Transverse colon (tissue), 4 donors: ENCODE data around the gene CCL18. TPM values are rescaled to one million over a fixed set of nuclear protein-coding genes. Genes with fewer than 3 reads are reported as not detected.
A peak's percentile ranks its signal among the peaks of the same experiment; 100 is the strongest.

ENCODE experiments used
- DNase-seq: peaks from one replicate; pipeline ENCODE4 v3.0.0-alpha.2; 2019
- H3K27ac ChIP-seq, 4 donors: fragments of 200-600 bp; sonication (generic); 2 replicates each; pipeline ENCODE4 v1.5.1; 2016 to 2018; ENCODE audit warnings: inconsistent platforms in 4 of 4
- H3K27me3 ChIP-seq: fragments of 200-600 bp; sonication (generic); 2 replicates; pipeline ENCODE4 v1.5.1; 2017; ENCODE audit warnings: inconsistent platforms
- H3K36me3 ChIP-seq, 4 donors: fragments of 200-600 bp; sonication (generic); 2 replicates each; pipeline ENCODE4 v1.5.1; 2017 to 2019; ENCODE audit warnings: inconsistent platforms in 4 of 4
- H3K4me1 ChIP-seq, 4 donors: fragments of 200-600 bp; sonication (generic); 2 replicates each; pipeline ENCODE4 v1.5.1; 2017 to 2020; ENCODE audit warnings: inconsistent platforms in 4 of 4
- H3K4me3 ChIP-seq, 4 donors: fragments of 200-600 bp; sonication (generic); 1 replicate in 1 of 4; 2 replicates in 3 of 4; pipeline versions ENCODE4 v1.5.1 to v1.6.1; 2017 to 2019; ENCODE audit warnings: inconsistent platforms in 4 of 4
- H3K9me3 ChIP-seq, 2 donors: fragments of 200-600 bp; sonication (generic); 2 replicates each; pipeline ENCODE4 v1.5.1; 2017 to 2019; ENCODE audit warnings: inconsistent platforms in 2 of 2
- CTCF ChIP-seq, 5 experiments: fragments of 200-600 bp in 3 of 5; fragments of 450-650 bp in 2 of 5; sonication (generic) in 3 of 5; IDR thresholded peaks; 1 replicate in 2 of 5; 2 replicates in 3 of 5; pipeline ENCODE4 v1.5.1; 2016 to 2017; ENCODE audit warnings: antibody characterized with exemption in 5 of 5, inconsistent platforms in 3 of 5, mild to moderate bottlenecking in 2 of 5, moderate library complexity in 1 of 5
- EP300 ChIP-seq: sonication (generic); formaldehyde crosslinking; IDR thresholded peaks from one replicate; pipeline ENCODE4 v1.6.1; 2017; ENCODE audit warnings: antibody characterized with exemption, low read depth
- POLR2A ChIP-seq: fragments of 450-650 bp; IDR thresholded peaks from one replicate; pipeline ENCODE4 v1.6.1; 2016; ENCODE audit warnings: antibody characterized with exemption, mild to moderate bottlenecking, moderate library complexity
- POLR2AphosphoS5 ChIP-seq, 3 donors: sonication (generic); formaldehyde crosslinking; IDR thresholded peaks; one replicate each; pipeline ENCODE4 v1.6.1; 2016; ENCODE audit warnings: antibody characterized with exemption in 3 of 3
- WGBS, 2 donors: methylation state at CpG; one replicate each; pipeline ENCODE4 v1.1.5; 2018; ENCODE audit warnings: low coverage in 1 of 2; 5-methylcytosine and 5-hydroxymethylcytosine counted together
- in situ Hi-C, 4 donors: fragments of 200-750 bp; cut with MboI; loops; one replicate each; pipeline versions ENCODE4 v1.15.0 to v1.15.1; 2017; ENCODE audit warnings: low sequenced_read_pairs in 3 of 4, low pct_ligation_motif_present in 1 of 4, low pct_unique_long_range_greater_than_20kb in 1 of 4
- intact Hi-C: fragments of 100-400 bp; cut with DNase I; formaldehyde crosslinking; loops from one replicate; pipeline ENCODE4 v1.15.1; 2023; ENCODE audit warnings: low total_unique reads
- total RNA-seq, 4 donors: library from RNA; depleted of rRNA; stranded (reverse); fragments of >200 nt; gene quantifications; one replicate each; pipeline ENCODE4 v1.1.0, GENCODE V29; 2016

Gene CCL18
- total RNA-seq, 4 donors from 2014 or later: 1.2 to 4.9 TPM; not detected in 2

- Histone ChIP-seq H3K27me3 (no peaks in the 10 kb centered on the region), H3K9me3 (no peaks in the 10 kb centered on the region), H3K36me3 (no peaks in the 10 kb centered on the region), H3K4me3 (no peak overlapping the region), H3K27ac (no peak overlapping the region), H3K4me1 (no peaks in the 10 kb centered on the region)
- in situ Hi-C loops (no loop called here), intact Hi-C loops (no loop called here)
- TF ChIP-seq POLR2A (no peak), POLR2AphosphoS5 (IDR thresholded peaks at IDR 0.05) (no peak), EP300 (no peak), CTCF (IDR thresholded peaks at IDR 0.05) (no peak)
- WGBS, 2 donors: 88 to 89% methylated on average over 2 of the region's 2 CpGs
- DNase-seq: no peak
Observed at GRCh38 chr17:36019423-36019822, 44.6 kb upstream of the CCL18 start.

GRCh38 chr17:36024106-36024869, 39.8 kb upstream of the CCL18 start:
- H3K27me3 ChIP-seq: no peaks in the 10 kb centered on the region
- 90 to 97% methylated on average over 5 to 6 of the region's 6 CpGs for WGBS, 2 donors
- H3K9me3 ChIP-seq: no peaks in the 10 kb centered on the region
- DNase-seq: no peak
- H3K4me1 ChIP-seq: peaks cover 0 to 3% (median 2%) of the 10 kb centered on the region in 4 donors
- no peak overlapping the region for H3K4me3 ChIP-seq
- no peak overlapping the region for H3K27ac ChIP-seq
- in situ Hi-C loops (no loop called here), intact Hi-C loops (no loop called here)
- H3K36me3 ChIP-seq: no peaks in the 10 kb centered on the region
- no peak for TF ChIP-seq POLR2A
- TF ChIP-seq POLR2AphosphoS5 (IDR thresholded peaks at IDR 0.05): no peak
- no peak for TF ChIP-seq CTCF (IDR thresholded peaks at IDR 0.05)
- TF ChIP-seq EP300: no peak

GRCh38 chr17:36027761-36028160, 36.3 kb upstream of the CCL18 start:
- in situ Hi-C loops: no loop called here
- WGBS, 2 donors: 34 to 42% methylated on average over 2 to 4 of the region's 4 CpGs
- intact Hi-C loops: no loop called here

GRCh38 chr17:36030956-36031355, 33.1 kb upstream of the CCL18 start:
- Histone ChIP-seq H3K4me1 (peaks cover 0 to 24% (median 15%) of the 10 kb centered on the region in 4 donors), H3K27me3 (no peaks in the 10 kb centered on the region), H3K4me3 (no peak overlapping the region), H3K27ac (peak overlapping the region; percentile 53 to 64 (median 58)), H3K36me3 (no peaks in the 10 kb centered on the region), H3K9me3 (no peaks in the 10 kb centered on the region)
- intact Hi-C loops (no loop called here), in situ Hi-C loops (no loop called here)
- no peak for DNase-seq
- TF ChIP-seq CTCF (IDR thresholded peaks at IDR 0.05): no peak
- no peak for TF ChIP-seq POLR2A
- TF ChIP-seq EP300: no peak
- TF ChIP-seq POLR2AphosphoS5 (IDR thresholded peaks at IDR 0.05): no peak
- 50% methylated on average over 1 of the region's 1 CpG for WGBS, 2 donors

More at GRCh38 chr17:36027761-36028160, 36.3 kb upstream of the CCL18 start:
- H3K4me3 ChIP-seq: no peak overlapping the region
- no peaks in the 10 kb centered on the region for H3K27me3 ChIP-seq
- no peak overlapping the region for H3K27ac ChIP-seq
- H3K9me3 ChIP-seq: no peaks in the 10 kb centered on the region
- DNase-seq: no peak
- peaks cover 0 to 24% (median 14%) of the 10 kb centered on the region in 4 donors for H3K4me1 ChIP-seq
- no peak for TF ChIP-seq CTCF (IDR thresholded peaks at IDR 0.05)
- no peak for TF ChIP-seq EP300
- TF ChIP-seq POLR2AphosphoS5 (IDR thresholded peaks at IDR 0.05): no peak
- no peak for TF ChIP-seq POLR2A
- no peaks in the 10 kb centered on the region for H3K36me3 ChIP-seq
